ENCODE results near the gene ATRIP.

The ATRIP gene

GRCh38 chr3:48441940-48442339 lies 4.6 kb upstream of the ATRIP start:
- no peak overlapping the region for H3K23ac ChIP-seq (ENCODE audit: low read length in 2 of 2)

GRCh38 chr3:48445277-48445882 lies 1.2 kb upstream of the ATRIP start:
- H3K36me3 ChIP-seq (ENCODE audit: control insufficient read depth in 1 of 2, insufficient read depth in 2 of 2, low read depth in 1 of 2, low read length in 2 of 2), result peaks cover 23 to 38% of the 10 kb centered on the region in 2 experiments

More at GRCh38 chr3:48441940-48442339, 4.6 kb upstream of the ATRIP start:
- no peak overlapping the region for H3K14ac ChIP-seq (ENCODE audit: low read length in 2 of 2)
- H3K27me3 ChIP-seq (ENCODE audit: control insufficient read depth in 1 of 2, insufficient read depth in 1 of 2, low read length in 2 of 2), result no peaks in the 10 kb centered on the region
- H3K79me1 ChIP-seq (replicated peaks; ENCODE audit: low read length, poor library complexity, severe bottlenecking), result peaks cover 17% of the 10 kb centered on the region
- no peak overlapping the region for H2BK120ac ChIP-seq (ENCODE audit: low read depth, low read length)
- H2AK5ac ChIP-seq (ENCODE audit: low read length, severe bottlenecking), result peak overlapping the region; percentile 57
- H3K4me3 ChIP-seq (ENCODE audit: insufficient read depth in 1 of 2, low read depth in 1 of 2, low read length in 2 of 2), result peak overlapping the region in 1 of 2 experiments; percentile 94
- H2BK12ac ChIP-seq (ENCODE audit: low read length in 2 of 2), result no peak overlapping the region
- H3K18ac ChIP-seq (ENCODE audit: low read depth in 1 of 2, low read length in 2 of 2), result no peak overlapping the region
- no peaks in the 10 kb centered on the region for H3K9me3 ChIP-seq (ENCODE audit: control insufficient read depth, low read length)
- H2AFZ ChIP-seq (ENCODE audit: low read depth, low read length), result no peak overlapping the region
- peak overlapping the region; percentile 93 for H3K9ac ChIP-seq (ENCODE audit: low read length)
- no peak overlapping the region for H4K8ac ChIP-seq (ENCODE audit: low read length)
- no peak overlapping the region for H3K4me2 ChIP-seq (ENCODE audit: low read length, poor library complexity, severe bottlenecking)
- no peak overlapping the region for H4K91ac ChIP-seq (ENCODE audit: low read length)
- H3K4ac ChIP-seq (ENCODE audit: low read depth in 1 of 2, low read length in 2 of 2), result no peak overlapping the region
- H3K27ac ChIP-seq (ENCODE audit: low read length, poor library complexity, severe bottlenecking), result no peak overlapping the region
- no peak overlapping the region for H2BK5ac ChIP-seq (ENCODE audit: low read depth, low read length, poor library complexity, severe bottlenecking)
- H3K36me3 ChIP-seq (ENCODE audit: control insufficient read depth in 1 of 2, insufficient read depth in 2 of 2, low read depth in 1 of 2, low read length in 2 of 2), result peaks cover 23 to 33% of the 10 kb centered on the region in 2 experiments
- no peak overlapping the region for H2BK15ac ChIP-seq (ENCODE audit: low read depth, poor library complexity, severe bottlenecking)
- H3K4me1 ChIP-seq (ENCODE audit: control insufficient read depth, insufficient read depth, low read depth, low read length), result peaks cover 6% of the 10 kb centered on the region
- WGBS, result 92% methylated on average over 6 of the region's 6 CpGs
- no peak for DNase-seq

DNA sequence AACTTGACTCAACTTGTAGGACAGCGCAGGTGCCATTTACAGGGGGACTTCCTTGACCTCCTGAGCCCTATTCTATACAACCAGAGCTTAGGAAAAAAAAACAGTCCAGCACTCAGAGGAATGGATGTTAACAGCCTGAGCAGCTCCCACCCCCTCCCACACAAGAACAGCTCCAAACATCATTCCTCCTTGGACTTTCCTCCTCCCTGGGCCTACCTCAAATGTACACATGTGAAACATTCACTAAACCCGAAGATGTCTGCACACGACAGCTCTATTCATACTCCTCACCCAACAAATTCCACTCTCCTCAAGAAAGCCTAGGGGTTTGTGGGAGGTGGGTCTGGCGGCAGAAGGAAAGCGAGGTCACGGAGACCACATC lies 503 bp upstream of the ATRIP start:
- Histone ChIP-seq H3K18ac (ENCODE audit: low read depth in 1 of 2, low read length in 2 of 2) (peak overlapping the region; percentile 74 to 87), H3K4me2 (ENCODE audit: low read length, poor library complexity, severe bottlenecking) (peak overlapping the region; percentile 70), H3K27me3 (ENCODE audit: control insufficient read depth in 1 of 2, insufficient read depth in 1 of 2, low read length in 2 of 2) (no peaks in the 10 kb centered on the region), H2BK5ac (ENCODE audit: low read depth, low read length, poor library complexity, severe bottlenecking) (no peak overlapping the region), H3K9ac (ENCODE audit: low read length) (peak overlapping the region; percentile 94), H3K36me3 (ENCODE audit: control insufficient read depth in 1 of 2, insufficient read depth in 2 of 2, low read depth in 1 of 2, low read length in 2 of 2) (peaks cover 23 to 41% of the 10 kb centered on the region in 2 experiments), H3K23ac (ENCODE audit: low read length in 2 of 2) (no peak overlapping the region), H3K4me3 (ENCODE audit: insufficient read depth in 1 of 2, low read depth in 1 of 2, low read length in 2 of 2) (peak overlapping the region; percentile 92 to 100), H3K27ac (ENCODE audit: low read length, poor library complexity, severe bottlenecking) (no peak overlapping the region), H2AFZ (ENCODE audit: low read depth, low read length) (peak overlapping the region; percentile 98), H3K4me1 (ENCODE audit: control insufficient read depth, insufficient read depth, low read depth, low read length) (peaks cover 5% of the 10 kb centered on the region), H3K79me1 (replicated peaks; ENCODE audit: low read length, poor library complexity, severe bottlenecking) (peaks cover 15% of the 10 kb centered on the region), H3K9me3 (ENCODE audit: control insufficient read depth, low read length) (no peaks in the 10 kb centered on the region), H4K8ac (ENCODE audit: low read length) (peak overlapping the region; percentile 89), H2BK12ac (ENCODE audit: low read length in 2 of 2) (no peak overlapping the region), H2AK5ac (ENCODE audit: low read length, severe bottlenecking) (no peak overlapping the region), H3K4ac (ENCODE audit: low read depth in 1 of 2, low read length in 2 of 2) (peak overlapping the region; percentile 41 to 69), H2BK120ac (ENCODE audit: low read depth, low read length) (no peak overlapping the region), H4K91ac (ENCODE audit: low read length) (peak overlapping the region; percentile 87), H2BK15ac (ENCODE audit: low read depth, poor library complexity, severe bottlenecking) (no peak overlapping the region), H3K14ac (ENCODE audit: low read length in 2 of 2) (no peak overlapping the region)
- 13% methylated on average over 5 of the region's 6 CpGs for WGBS
- DNase-seq, result no peak

More at GRCh38 chr3:48445277-48445882, 1.2 kb upstream of the ATRIP start:
- no peaks in the 10 kb centered on the region for H3K27me3 ChIP-seq (ENCODE audit: control insufficient read depth in 1 of 2, insufficient read depth in 1 of 2, low read length in 2 of 2)
- no peak overlapping the region for H4K91ac ChIP-seq (ENCODE audit: low read length)
- H3K9me3 ChIP-seq (ENCODE audit: control insufficient read depth, low read length), result no peaks in the 10 kb centered on the region
- H2BK15ac ChIP-seq (ENCODE audit: low read depth, poor library complexity, severe bottlenecking), result no peak overlapping the region
- no peak for DNase-seq
- peak overlapping the region; percentile 39 for H4K8ac ChIP-seq (ENCODE audit: low read length)
- H3K23ac ChIP-seq (ENCODE audit: low read length in 2 of 2), result no peak overlapping the region
- peak overlapping the region; percentile 94 for H3K9ac ChIP-seq (ENCODE audit: low read length)
- peaks cover 5% of the 10 kb centered on the region for H3K4me1 ChIP-seq (ENCODE audit: control insufficient read depth, insufficient read depth, low read depth, low read length)
- H3K79me1 ChIP-seq (replicated peaks; ENCODE audit: low read length, poor library complexity, severe bottlenecking), result peaks cover 14% of the 10 kb centered on the region
- no peak overlapping the region for H2BK5ac ChIP-seq (ENCODE audit: low read depth, low read length, poor library complexity, severe bottlenecking)
- peak overlapping the region; percentile 70 for H3K4me2 ChIP-seq (ENCODE audit: low read length, poor library complexity, severe bottlenecking)
- no peak overlapping the region for H3K18ac ChIP-seq (ENCODE audit: low read depth in 1 of 2, low read length in 2 of 2)
- H2BK120ac ChIP-seq (ENCODE audit: low read depth, low read length), result no peak overlapping the region
- H3K27ac ChIP-seq (ENCODE audit: low read length, poor library complexity, severe bottlenecking), result no peak overlapping the region
- H2AFZ ChIP-seq (ENCODE audit: low read depth, low read length), result no peak overlapping the region
- no peak overlapping the region for H3K14ac ChIP-seq (ENCODE audit: low read length in 2 of 2)
- WGBS, result 81% methylated on average over 5 of the region's 6 CpGs
- H3K4me3 ChIP-seq (ENCODE audit: insufficient read depth in 1 of 2, low read depth in 1 of 2, low read length in 2 of 2), result peak overlapping the region in 1 of 2 experiments; percentile 100
- H3K4ac ChIP-seq (ENCODE audit: low read depth in 1 of 2, low read length in 2 of 2), result peak overlapping the region in 1 of 2 experiments; percentile 41
- H2AK5ac ChIP-seq (ENCODE audit: low read length, severe bottlenecking), result no peak overlapping the region
- no peak overlapping the region for H2BK12ac ChIP-seq (ENCODE audit: low read length in 2 of 2)

DNA sequence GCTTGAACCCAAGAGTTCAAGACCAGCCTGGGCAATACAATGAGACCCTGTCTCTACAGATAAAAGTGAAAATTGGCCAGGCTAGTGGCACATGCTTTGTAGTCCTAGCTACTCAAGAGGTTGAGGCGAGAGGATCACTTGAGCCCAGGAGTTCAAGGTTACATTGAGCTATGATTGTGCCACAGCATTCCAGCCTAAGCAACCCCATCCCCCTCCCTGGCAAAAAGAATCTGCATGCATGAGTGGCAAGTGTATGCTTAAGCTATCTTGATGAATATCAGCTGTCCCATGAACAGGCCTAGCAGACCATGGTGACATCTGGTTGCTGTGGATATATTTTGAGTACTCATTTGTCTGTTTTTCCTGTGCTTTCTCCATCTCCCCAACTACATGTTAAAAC lies 4.7 kb downstream of the ATRIP start:
- Histone ChIP-seq H2BK120ac (ENCODE audit: low read depth, low read length) (no peak overlapping the region), H3K9ac (ENCODE audit: low read length) (no peak overlapping the region)
- no peak for DNase-seq

More for the DNA sequence above, 4.7 kb downstream of the ATRIP start:
- Histone ChIP-seq H2AK5ac (ENCODE audit: low read length, severe bottlenecking) (no peak overlapping the region), H3K4me2 (ENCODE audit: low read length, poor library complexity, severe bottlenecking) (no peak overlapping the region), H3K79me1 (replicated peaks; ENCODE audit: low read length, poor library complexity, severe bottlenecking) (peaks cover 10% of the 10 kb centered on the region), H4K91ac (ENCODE audit: low read length) (no peak overlapping the region), H3K4me1 (ENCODE audit: control insufficient read depth, insufficient read depth, low read depth, low read length) (peaks cover 3% of the 10 kb centered on the region), H3K4me3 (ENCODE audit: insufficient read depth in 1 of 2, low read depth in 1 of 2, low read length in 2 of 2) (no peak overlapping the region), H4K8ac (ENCODE audit: low read length) (no peak overlapping the region), H2BK12ac (ENCODE audit: low read length in 2 of 2) (no peak overlapping the region), H2AFZ (ENCODE audit: low read depth, low read length) (no peak overlapping the region), H2BK5ac (ENCODE audit: low read depth, low read length, poor library complexity, severe bottlenecking) (no peak overlapping the region), H3K23ac (ENCODE audit: low read length in 2 of 2) (no peak overlapping the region), H3K14ac (ENCODE audit: low read length in 2 of 2) (no peak overlapping the region), H3K18ac (ENCODE audit: low read depth in 1 of 2, low read length in 2 of 2) (no peak overlapping the region), H3K27ac (ENCODE audit: low read length, poor library complexity, severe bottlenecking) (no peak overlapping the region), H3K27me3 (ENCODE audit: control insufficient read depth in 1 of 2, insufficient read depth in 1 of 2, low read length in 2 of 2) (no peaks in the 10 kb centered on the region), H3K9me3 (ENCODE audit: control insufficient read depth, low read length) (no peaks in the 10 kb centered on the region), H3K4ac (ENCODE audit: low read depth in 1 of 2, low read length in 2 of 2) (no peak overlapping the region), H3K36me3 (ENCODE audit: control insufficient read depth in 1 of 2, insufficient read depth in 2 of 2, low read depth in 1 of 2, low read length in 2 of 2) (peaks cover 11 to 55% of the 10 kb centered on the region in 2 experiments), H2BK15ac (ENCODE audit: low read depth, poor library complexity, severe bottlenecking) (no peak overlapping the region)
- WGBS, result 100% methylated on average over 1 of the region's 1 CpG
